Embryonic facial prominence (tissue), 1 donor: ENCODE results near the gene CHD3.
A peak's percentile ranks its signal among the peaks of the same experiment; 100 is the strongest.

ENCODE experiments used
- DNase-seq: peaks from one replicate; pipeline ENCODE4 v3.0.0-alpha.2; 2016; ENCODE audit errors: extremely low spot score

CHD3 gene

GRCh38 chr17:7894226-7894625 is 5.6 kb downstream of the CHD3 start:
- DNase-seq, result no peak

- DNase-seq, result no peak
Observed at GRCh38 chr17:7894866-7895265, 6.3 kb downstream of the CHD3 start.

GRCh38 chr17:7897090-7897489 is 8.5 kb downstream of the CHD3 start:
- DNase-seq, result no peak

- no peak for DNase-seq
Observed at GRCh38 chr17:7897773-7898172, 9.2 kb downstream of the CHD3 start.

- DNase-seq, result no peak
Observed at GRCh38 chr17:7903154-7904103, 14.8 kb downstream of the CHD3 start.

- no peak for DNase-seq
Observed at GRCh38 chr17:7909089-7909488, 20.5 kb downstream of the CHD3 start.

- no peak for DNase-seq
Observed at GRCh38 chr17:7910281-7910680, 21.7 kb downstream of the CHD3 start.

- no peak for DNase-seq
Observed at GRCh38 chr17:7910711-7911110, 22.1 kb downstream of the CHD3 start.

GRCh38 chr17:7911116-7911515 is 22.5 kb downstream of the CHD3 start:
- no peak for DNase-seq

- DNase-seq, result no peak
Observed at GRCh38 chr17:7912927-7913524, 24.4 kb downstream of the CHD3 start.

- DNase-seq, result no peak
Observed at GRCh38 chr17:7915179-7915610, 26.6 kb downstream of the CHD3 start.

- DNase-seq, result peak; percentile 96
Observed at GRCh38 chr17:7915611-7916384, 27.2 kb downstream of the CHD3 start, which contains the start of gene RNF227. TSS of gene RNF227 (minus strand) at chr17:7916289. CDS start at chr17:7916195, 94 bp downstream.

GRCh38 chr17:7916385-7916682 is 27.7 kb downstream of the CHD3 start:
- no peak for DNase-seq

GRCh38 chr17:7916808-7917207 is 28.2 kb downstream of the CHD3 start:
- no peak for DNase-seq

GRCh38 chr17:7922269-7922844 is 33.8 kb downstream of the CHD3 start:
- no peak for DNase-seq

- peak; percentile 84 for DNase-seq
Observed at GRCh38 chr17:7922845-7923628, 34.4 kb downstream of the CHD3 start.

GRCh38 chr17:7927596-7927995 is 39.0 kb downstream of the CHD3 start:
- no peak for DNase-seq

- DNase-seq, result peak; percentile 78
Observed at GRCh38 chr17:7929158-7930023, 40.8 kb downstream of the CHD3 start, which contains the start of gene KCNAB3. TSS of gene KCNAB3 (minus strand) at chr17:7929856. CDS start at chr17:7929435, 421 bp downstream.

- no peak for DNase-seq
Observed at GRCh38 chr17:7930841-7931631, 42.4 kb downstream of the CHD3 start.
